Caco-2 (cell line): Measurements from ENCODE around the gene SYMPK. TPM values are rescaled to one million over a fixed set of nuclear protein-coding genes. Genes with fewer than 3 reads are reported as not detected.

Experiments used
- BruUV-seq: library from RNA; stranded (reverse); fragments of 400-500 nt; replicated peaks from 2 replicates; lab custom pipeline; 2021; lab: Mats Ljungman, UMichigan
- CTCF ChIA-PET: fragments of 300-600 bp; sonication (Branson Sonifier 250); formaldehyde crosslinking; loops from one replicate; lab custom pipeline; 2022; ENCODE audit warnings: antibody characterized with exemption; lab: Charles Lee
- POLR2A ChIA-PET: fragments of 300-600 bp; sonication (Branson Sonifier 250); formaldehyde crosslinking; loops from one replicate; lab custom pipeline; 2022; ENCODE audit warnings: antibody characterized with exemption; lab: Charles Lee
- DNase-seq, 2 experiments: peaks; one replicate each; pipeline versions ENCODE4 v3.0.0 to v3.0.0-alpha.2; 2020 to 2022
- H3K27me3 ChIP-seq: replicated peaks from 2 replicates; pipeline ENCODE4 v1.6.0; 2011; ENCODE audit warnings: low read length; ENCODE audit not compliant: control insufficient read depth, insufficient read depth
- H3K36me3 ChIP-seq: 2 replicates; pipeline ENCODE4 v1.5.1; 2011; ENCODE audit warnings: low read length; ENCODE audit not compliant: control insufficient read depth, insufficient read depth
- H3K4me1 ChIP-seq: fragments of 250-450 bp; sonication (Bioruptor Pico); 2 replicates; pipeline ENCODE4 v1.5.1; 2020; ENCODE audit warnings: mild to moderate bottlenecking
- H3K4me3 ChIP-seq: 2 replicates; pipeline ENCODE4 v1.5.1; 2011; ENCODE audit warnings: low read depth, mild to moderate bottlenecking, control low read depth, low read length
- H3K9me3 ChIP-seq: fragments of 250-450 bp; sonication (Bioruptor Pico); 2 replicates; pipeline ENCODE4 v1.5.1; 2020; ENCODE audit warnings: mild to moderate bottlenecking, moderate library complexity
- H3K27ac Mint-ChIP-seq: one replicate; pipeline ENCODE4 v1.8.0; 2022; ENCODE audit warnings: mixed read lengths; ENCODE audit not compliant: unreplicated experiment
- H3K27me3 Mint-ChIP-seq: one replicate; pipeline ENCODE4 v1.8.0; 2022; ENCODE audit warnings: mixed read lengths; ENCODE audit not compliant: insufficient read depth, unreplicated experiment
- H3K36me3 Mint-ChIP-seq: one replicate; pipeline ENCODE4 v1.8.0; 2022; ENCODE audit warnings: mild to moderate bottlenecking, mixed read lengths; ENCODE audit not compliant: insufficient read depth, unreplicated experiment
- H3K4me1 Mint-ChIP-seq: one replicate; pipeline ENCODE4 v1.8.0; 2022; ENCODE audit warnings: low read depth, mixed read lengths; ENCODE audit not compliant: unreplicated experiment
- H3K4me3 Mint-ChIP-seq: one replicate; pipeline ENCODE4 v1.8.0; 2022; ENCODE audit warnings: mild to moderate bottlenecking, moderate library complexity, mixed read lengths; ENCODE audit not compliant: unreplicated experiment
- H3K9me3 Mint-ChIP-seq: one replicate; pipeline ENCODE4 v1.8.0; 2022; ENCODE audit warnings: mixed read lengths; ENCODE audit not compliant: unreplicated experiment
- CTCF ChIP-seq, 2 experiments: fragments of 200-600 bp in 1 of 2; IDR thresholded peaks; 1 replicate in 1 of 2; 2 replicates in 1 of 2; pipeline versions ENCODE4 v1.5.1 to v1.8.0; 2011 to 2022; ENCODE audit warnings: antibody characterized with exemption in 1 of 2, control low read depth in 1 of 2, inconsistent platforms in 1 of 2, low read depth in 1 of 2, low read length in 1 of 2, mild to moderate bottlenecking in 1 of 2, moderate library complexity in 1 of 2; ENCODE audit not compliant: insufficient read depth in 1 of 2, severe bottlenecking in 1 of 2, unreplicated experiment in 1 of 2
- intact Hi-C: fragments of 100-400 bp; cut with micrococcal nuclease; formaldehyde crosslinking; loops from one replicate; pipeline ENCODE4 v1.10.0; 2022; ENCODE audit not compliant: unreplicated experiment
- total RNA-seq: library from RNA; stranded (reverse); gene quantifications from 2 replicates; pipeline ENCODE4 v1.2.3, GENCODE V29; 2022

Gene SYMPK
- total RNA-seq, 1 experiment from 2014 or later, result 81.8 TPM

DNA sequence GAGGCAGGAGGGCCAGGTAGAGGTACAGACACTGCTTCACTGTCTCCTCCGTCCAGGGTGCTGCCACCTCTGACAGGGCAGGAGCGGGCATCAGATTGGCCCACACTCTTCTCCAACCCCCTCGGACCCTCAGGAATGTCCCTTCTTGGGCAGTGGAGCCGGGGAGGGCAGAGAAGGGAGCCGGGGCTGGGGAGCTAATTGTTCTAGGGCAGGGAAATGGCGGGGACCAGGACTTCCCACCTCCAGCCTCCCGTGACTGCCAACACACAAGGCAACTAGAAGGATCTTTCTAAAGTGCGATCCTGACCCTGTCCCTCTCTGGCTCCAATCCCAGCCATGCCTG is 37.7 kb downstream of the SYMPK start:
- no peaks in the 10 kb centered on the region for H3K27me3 ChIP-seq
- no peak for TF ChIP-seq CTCF (IDR thresholded peaks at IDR 0.05; ENCODE audit: insufficient read depth in 1 of 2, low read depth in 1 of 2, low read length in 1 of 2, severe bottlenecking in 1 of 2, unreplicated experiment in 1 of 2)
- POLR2A ChIA-PET, result no interaction called here
- Mint-ChIP-seq H3K9me3 (no peaks in the 10 kb centered on the region), H3K36me3 (peaks cover 79% of the 10 kb centered on the region), H3K4me3 (no peak overlapping the region), H3K27me3 (no peaks in the 10 kb centered on the region), H3K4me1 (no peaks in the 10 kb centered on the region), H3K27ac (no peak overlapping the region)
- H3K4me1 ChIP-seq, result no peaks in the 10 kb centered on the region
- H3K36me3 ChIP-seq, result peaks cover 6% of the 10 kb centered on the region
- DNase-seq, result no peak
- H3K4me3 ChIP-seq, result no peak overlapping the region
- intact Hi-C loops, result no loop called here
- CTCF ChIA-PET, result interaction anchor here (0.6 kb wide), 1 partner anchor 51 kb away, joined by 4 read pairs; no protein-coding TSS in a partner anchor
- BruUV-seq, result no TSS peak
- no peaks in the 10 kb centered on the region for H3K9me3 ChIP-seq

GRCh38 chr19:45824531-45825262 is 38.2 kb downstream of the SYMPK start:
- no peak for TF ChIP-seq CTCF (IDR thresholded peaks at IDR 0.05; ENCODE audit: insufficient read depth in 1 of 2, low read depth in 1 of 2, low read length in 1 of 2, severe bottlenecking in 1 of 2, unreplicated experiment in 1 of 2)
- Histone ChIP-seq H3K4me3 (no peak overlapping the region), H3K9me3 (no peaks in the 10 kb centered on the region), H3K27me3 (no peaks in the 10 kb centered on the region), H3K4me1 (no peaks in the 10 kb centered on the region), H3K36me3 (peaks cover 6% of the 10 kb centered on the region)
- H3K9me3 Mint-ChIP-seq, result no peaks in the 10 kb centered on the region
- no peak overlapping the region for H3K4me3 Mint-ChIP-seq
- H3K4me1 Mint-ChIP-seq, result no peaks in the 10 kb centered on the region
- H3K27me3 Mint-ChIP-seq, result no peaks in the 10 kb centered on the region
- no peak for DNase-seq
- ChIA-PET POLR2A (interaction anchor here (1.2 kb wide), 1 partner anchor 58 kb away, joined by 3 read pairs; no protein-coding TSS in a partner anchor), CTCF (interaction anchor here (0.6 kb wide), 2 partner anchors 51 to 54 kb away, joined by 3 to 4 read pairs; no protein-coding TSS in a partner anchor)
- no TSS peak for BruUV-seq
- H3K36me3 Mint-ChIP-seq, result peaks cover 79% of the 10 kb centered on the region
- intact Hi-C loops, result no loop called here
- no peak overlapping the region for H3K27ac Mint-ChIP-seq

- Mint-ChIP-seq H3K27ac (no peak overlapping the region), H3K27me3 (no peaks in the 10 kb centered on the region)
- peaks cover 6% of the 10 kb centered on the region for H3K36me3 ChIP-seq
These were observed 38.9 kb downstream of the SYMPK start for GRCh38 chr19:45824041-45824471.

More at GRCh38 chr19:45824041-45824471, 38.9 kb downstream of the SYMPK start:
- Mint-ChIP-seq H3K9me3 (no peaks in the 10 kb centered on the region), H3K4me3 (no peak overlapping the region), H3K36me3 (peaks cover 79% of the 10 kb centered on the region), H3K4me1 (peaks cover 6% of the 10 kb centered on the region)
- Histone ChIP-seq H3K9me3 (no peaks in the 10 kb centered on the region), H3K4me1 (no peaks in the 10 kb centered on the region), H3K27me3 (no peaks in the 10 kb centered on the region), H3K4me3 (no peak overlapping the region)
- TF ChIP-seq CTCF (IDR thresholded peaks at IDR 0.05; ENCODE audit: insufficient read depth in 1 of 2, low read depth in 1 of 2, low read length in 1 of 2, severe bottlenecking in 1 of 2, unreplicated experiment in 1 of 2), result no peak
- no peak for DNase-seq
- ChIA-PET CTCF (interaction anchor here (0.6 kb wide), 1 partner anchor 53 kb away, joined by 3 read pairs; no protein-coding TSS in a partner anchor), POLR2A (interaction anchor here (1.2 kb wide), 1 partner anchor 59 kb away, joined by 3 read pairs; no protein-coding TSS in a partner anchor)
- intact Hi-C loops, result no loop called here
- BruUV-seq, result no TSS peak
